ENCODE results near the gene TMEM87A. TPM values are rescaled to one million over a fixed set of nuclear protein-coding genes. Genes with fewer than 3 reads are reported as not detected.

Gene TMEM87A
- total RNA-seq, 1 donor from 2014 or later, result 53.6 TPM

GRCh38 chr15:42276762-42277161 lies 3.5 kb upstream of the TMEM87A start:
- DNase-seq (ENCODE audit: low read depth), result no peak
- Histone ChIP-seq H3K36me3 (ENCODE audit: control insufficient read depth, insufficient read depth, low read length) (no peaks in the 10 kb centered on the region), H3K4me3 (ENCODE audit: low read depth, low read length) (no peak overlapping the region), H3K27me3 (ENCODE audit: control insufficient read depth, insufficient read depth, low read length) (no peaks in the 10 kb centered on the region)
- no peak for TF ChIP-seq CTCF (IDR thresholded peaks at IDR 0.05; ENCODE audit: insufficient read depth, low read length, poor library complexity, severe bottlenecking)

- Histone ChIP-seq H3K36me3 (ENCODE audit: control insufficient read depth, insufficient read depth, low read length) (no peaks in the 10 kb centered on the region), H3K27me3 (ENCODE audit: control insufficient read depth, insufficient read depth, low read length) (no peaks in the 10 kb centered on the region), H3K4me3 (ENCODE audit: low read depth, low read length) (no peak overlapping the region)
- TF ChIP-seq CTCF (IDR thresholded peaks at IDR 0.05; ENCODE audit: insufficient read depth, low read length, poor library complexity, severe bottlenecking), result no peak
- DNase-seq (ENCODE audit: low read depth), result no peak
These were observed 2.7 kb upstream of the TMEM87A start for GRCh38 chr15:42275780-42276391.

GRCh38 chr15:42274702-42274989 lies 1.4 kb upstream of the TMEM87A start:
- TF ChIP-seq CTCF (IDR thresholded peaks at IDR 0.05; ENCODE audit: insufficient read depth, low read length, poor library complexity, severe bottlenecking), result no peak
- Histone ChIP-seq H3K27me3 (ENCODE audit: control insufficient read depth, insufficient read depth, low read length) (no peaks in the 10 kb centered on the region), H3K36me3 (ENCODE audit: control insufficient read depth, insufficient read depth, low read length) (no peaks in the 10 kb centered on the region), H3K4me3 (ENCODE audit: low read depth, low read length) (peak overlapping the region; percentile 53)
- DNase-seq (ENCODE audit: low read depth), result no peak

GRCh38 chr15:42273900-42274701 lies 868 bp upstream of the TMEM87A start:
- Histone ChIP-seq H3K36me3 (ENCODE audit: control insufficient read depth, insufficient read depth, low read length) (no peaks in the 10 kb centered on the region), H3K27me3 (ENCODE audit: control insufficient read depth, insufficient read depth, low read length) (no peaks in the 10 kb centered on the region), H3K4me3 (ENCODE audit: low read depth, low read length) (peak overlapping the region; percentile 53)
- no peak for DNase-seq (ENCODE audit: low read depth)
- TF ChIP-seq CTCF (IDR thresholded peaks at IDR 0.05; ENCODE audit: insufficient read depth, low read length, poor library complexity, severe bottlenecking), result no peak

GRCh38 chr15:42270996-42271395 lies 2.2 kb downstream of the TMEM87A start:
- no peaks in the 10 kb centered on the region for H3K27me3 ChIP-seq (ENCODE audit: control insufficient read depth, insufficient read depth, low read length)
- no peak for DNase-seq (ENCODE audit: low read depth)
- no peak overlapping the region for H3K4me3 ChIP-seq (ENCODE audit: low read depth, low read length)
- H3K36me3 ChIP-seq (ENCODE audit: control insufficient read depth, insufficient read depth, low read length), result no peaks in the 10 kb centered on the region
- TF ChIP-seq CTCF (IDR thresholded peaks at IDR 0.05; ENCODE audit: insufficient read depth, low read length, poor library complexity, severe bottlenecking), result no peak

- DNase-seq (ENCODE audit: low read depth), result no peak
- no peak overlapping the region for H3K4me3 ChIP-seq (ENCODE audit: low read depth, low read length)
- no peaks in the 10 kb centered on the region for H3K27me3 ChIP-seq (ENCODE audit: control insufficient read depth, insufficient read depth, low read length)
- no peak for TF ChIP-seq CTCF (IDR thresholded peaks at IDR 0.05; ENCODE audit: insufficient read depth, low read length, poor library complexity, severe bottlenecking)
- H3K36me3 ChIP-seq (ENCODE audit: control insufficient read depth, insufficient read depth, low read length), result no peaks in the 10 kb centered on the region
These were observed 2.7 kb downstream of the TMEM87A start for GRCh38 chr15:42270551-42270950.

Measured in kidney epithelial cell (primary cell).